ENCODE results near the gene NEK1. TPM values are rescaled to one million over a fixed set of nuclear protein-coding genes. Genes with fewer than 3 reads are reported as not detected.
"Not testable (repeated sequence)": the region's sequence is repeated elsewhere in the genome, so short reads cannot be mapped to it uniquely, and the experiment has no call there.

NEK1 gene
- total RNA-seq, 1 donor: 7.3 TPM

DNA sequence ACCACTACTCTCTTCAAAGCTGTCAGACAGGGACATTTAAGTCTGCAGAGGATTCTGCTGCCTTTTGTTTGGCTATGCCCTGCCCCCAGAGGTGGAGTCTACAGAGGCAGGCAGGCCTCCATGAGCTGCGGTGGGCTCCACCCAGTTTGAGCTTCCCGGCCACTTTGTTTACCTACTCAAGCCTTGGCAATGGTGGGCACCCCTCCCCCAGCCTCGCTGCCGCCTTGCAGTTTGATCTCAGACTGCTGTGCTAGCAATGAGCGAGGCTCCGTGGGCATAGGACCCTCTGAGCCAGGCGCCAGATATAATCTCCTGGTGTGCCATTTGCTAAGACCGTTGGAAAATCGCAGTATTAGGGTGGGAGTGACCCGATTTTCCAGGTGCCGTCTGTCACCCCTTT, 112.5 kb downstream of the NEK1 start:
- DNase-seq (ENCODE audit: low read depth in 2 of 3, low spot score in 2 of 3): not testable (repeated sequence)

DNA sequence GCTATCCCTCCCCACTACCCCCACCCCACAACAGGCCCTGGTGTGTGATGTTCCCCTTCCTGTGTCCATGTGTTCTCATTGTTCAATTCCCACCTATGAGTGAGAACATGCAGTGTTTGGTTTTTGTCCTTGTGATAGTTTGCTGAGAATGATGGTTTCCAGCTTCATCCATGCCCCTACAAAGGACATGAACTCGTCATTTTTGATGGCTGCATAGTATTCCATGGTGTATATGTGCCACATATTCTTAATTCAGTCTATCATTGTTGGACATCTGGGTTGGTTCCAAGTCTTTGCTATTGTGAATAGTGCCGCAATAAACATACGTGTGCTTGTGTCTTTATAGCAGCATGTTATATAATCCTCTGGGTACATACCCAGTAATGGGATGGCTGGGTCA, 118.1 kb downstream of the NEK1 start:
- not testable (repeated sequence) for DNase-seq (ENCODE audit: low read depth in 2 of 3, low spot score in 2 of 3)

DNA sequence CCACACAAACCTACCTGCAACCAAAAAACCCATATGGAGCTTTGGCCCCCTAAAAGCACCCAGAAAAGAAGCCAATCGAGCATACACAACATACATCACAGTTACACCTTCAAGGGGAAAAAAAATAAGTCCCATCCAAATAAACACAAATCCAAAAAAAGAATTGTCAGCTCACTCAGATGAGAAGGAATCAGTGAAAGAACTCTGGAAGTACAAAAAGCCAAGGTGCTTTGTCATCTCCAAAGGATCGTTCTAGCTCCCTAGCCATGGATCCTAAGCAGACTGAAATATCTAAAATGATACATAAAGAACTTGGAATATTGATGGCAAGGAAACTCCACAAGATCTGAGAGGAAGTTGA, 119.2 kb downstream of the NEK1 start:
- no peak for DNase-seq (ENCODE audit: low read depth in 2 of 3, low spot score in 2 of 3)

DNA sequence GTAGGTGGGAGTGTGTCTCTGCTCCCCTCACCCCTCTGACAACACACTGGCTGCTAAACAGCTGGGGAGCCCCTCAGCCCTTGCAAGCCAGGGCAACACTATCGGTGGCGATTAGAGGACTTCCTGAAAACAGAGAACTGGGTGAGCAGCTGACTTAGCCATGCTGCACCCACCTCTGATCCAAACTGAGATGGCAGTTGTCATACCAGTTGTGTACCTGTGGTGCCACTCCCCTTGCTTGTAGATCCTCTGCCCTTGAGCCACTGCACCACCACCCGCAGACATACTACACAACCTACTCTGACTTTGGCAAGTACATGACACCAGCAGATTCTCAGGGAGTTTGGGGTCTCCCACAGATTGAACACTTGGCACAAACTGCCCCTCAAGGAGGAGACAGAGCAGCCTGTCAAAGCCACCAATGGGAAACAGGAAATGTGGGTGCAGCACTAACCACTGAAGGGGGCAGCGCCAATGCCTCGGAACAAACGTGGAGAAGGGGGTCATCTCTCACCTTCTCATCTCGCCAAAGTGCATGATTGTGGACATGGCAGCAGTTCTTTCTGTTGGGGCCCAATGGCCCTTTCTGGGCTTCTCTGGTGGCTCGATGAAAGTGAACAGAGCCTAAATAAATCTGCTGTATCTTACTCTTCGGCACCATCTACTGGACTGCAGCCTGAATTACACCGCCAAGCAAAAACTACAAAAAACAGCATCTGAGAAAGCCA, 119.8 kb downstream of the NEK1 start:
- peak; percentile 4 to 38 (median 10) for DNase-seq (ENCODE audit: low read depth in 2 of 3, low spot score in 2 of 3)

DNA sequence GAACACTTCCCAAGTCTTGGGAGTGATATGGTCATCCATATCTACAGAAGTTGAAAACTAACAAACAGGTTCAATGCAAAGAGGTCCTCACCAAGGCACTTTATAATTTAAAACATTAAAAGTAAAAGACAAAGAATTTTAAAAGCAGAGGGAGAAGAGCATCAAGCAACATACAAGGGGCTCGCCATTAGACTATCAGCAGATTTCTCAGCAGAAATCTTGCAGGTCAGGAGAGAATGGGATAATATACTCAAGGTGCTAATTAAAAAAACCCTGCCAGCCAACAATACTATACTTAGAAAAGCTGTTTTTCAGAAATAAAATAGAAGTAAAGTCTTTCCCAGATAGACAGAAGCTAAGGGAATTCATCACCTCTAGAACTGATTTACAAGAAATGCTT, 121.2 kb downstream of the NEK1 start:
- DNase-seq (ENCODE audit: low read depth in 2 of 3, low spot score in 2 of 3): no peak

DNA sequence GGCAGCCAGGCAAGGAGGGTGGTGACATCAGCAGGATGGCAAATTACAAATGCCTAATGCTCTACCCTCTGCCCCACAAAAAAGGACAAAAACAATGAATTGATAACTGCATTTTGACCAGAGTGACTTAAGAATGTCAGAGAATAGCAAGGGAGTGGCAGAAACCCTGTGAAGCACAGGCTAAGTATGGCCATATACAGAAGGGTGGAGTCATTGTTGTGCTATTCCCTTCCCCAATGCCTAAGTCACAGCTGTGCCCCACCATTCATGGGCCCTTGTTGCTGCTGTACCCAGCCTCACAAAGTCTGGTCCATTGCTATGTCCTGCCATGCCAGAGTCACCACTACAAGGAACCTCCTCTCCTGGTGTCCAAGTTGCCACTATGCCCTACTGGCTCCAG, 123.1 kb downstream of the NEK1 start:
- DNase-seq (ENCODE audit: low read depth in 2 of 3, low spot score in 2 of 3): no peak

DNA sequence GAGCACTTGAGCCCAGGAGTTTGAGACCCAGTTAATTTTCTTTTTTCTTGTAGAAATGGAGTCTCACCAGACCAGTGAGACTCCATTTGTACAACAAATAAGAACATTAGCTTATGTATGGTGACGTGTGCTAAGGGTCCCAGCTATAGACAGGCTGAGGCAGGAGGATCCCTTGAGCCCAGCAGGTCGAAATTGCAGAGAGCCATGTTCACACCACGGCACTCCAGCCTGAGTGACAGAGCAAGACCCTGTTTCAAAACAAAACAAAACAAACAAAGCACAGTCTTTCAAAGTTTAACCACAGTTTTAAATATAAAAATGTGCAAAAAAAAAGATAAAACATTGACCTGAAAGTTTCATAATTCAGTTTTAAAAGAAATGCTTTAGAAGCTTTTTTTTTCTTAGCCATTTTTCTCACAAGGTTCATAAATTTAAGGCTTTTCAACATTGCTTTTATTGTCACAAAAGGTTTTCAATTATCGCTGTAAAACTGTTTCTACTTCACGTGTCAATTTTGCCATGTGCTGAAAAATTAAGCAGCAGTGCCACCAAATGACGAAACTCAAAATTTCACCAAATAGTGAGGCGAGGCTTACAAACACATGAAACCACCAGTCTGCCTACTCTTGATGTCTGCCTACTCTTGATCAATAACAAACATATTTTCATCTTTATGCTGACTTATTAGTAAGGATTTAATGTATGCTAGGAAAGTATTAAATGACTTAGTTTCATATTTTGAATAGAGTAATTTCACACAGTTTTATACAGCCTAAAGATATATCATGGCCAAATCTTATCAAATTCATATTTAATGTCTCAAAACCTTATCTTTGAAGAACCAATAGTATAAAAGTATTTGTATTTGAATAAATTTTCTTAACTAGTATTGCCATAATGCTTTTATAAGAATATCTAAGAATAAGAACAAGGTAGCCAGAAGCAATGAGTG, 126.3 kb downstream of the NEK1 start:
- DNase-seq (ENCODE audit: low read depth in 2 of 3, low spot score in 2 of 3): peak; percentile 1 to 76 (median 42)

DNA sequence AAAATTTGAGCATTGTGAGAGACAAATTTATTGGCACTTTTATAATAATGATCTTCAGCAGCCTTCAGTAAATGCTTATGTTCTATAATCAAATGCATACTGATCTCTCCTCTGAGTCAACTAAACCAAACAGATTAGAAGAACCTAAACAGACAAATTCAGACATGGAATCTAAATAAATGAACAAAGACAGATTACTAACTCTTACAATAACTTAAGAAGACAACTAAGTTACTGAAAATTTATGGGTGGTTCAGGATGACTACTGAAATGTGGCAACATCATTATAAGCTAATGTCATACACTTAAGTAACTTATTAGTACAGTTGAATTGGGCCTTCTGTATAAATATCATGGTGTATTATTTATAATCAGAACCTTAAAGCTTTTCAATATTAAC, 127.3 kb downstream of the NEK1 start:
- no peak for DNase-seq (ENCODE audit: low read depth in 2 of 3, low spot score in 2 of 3)

DNA sequence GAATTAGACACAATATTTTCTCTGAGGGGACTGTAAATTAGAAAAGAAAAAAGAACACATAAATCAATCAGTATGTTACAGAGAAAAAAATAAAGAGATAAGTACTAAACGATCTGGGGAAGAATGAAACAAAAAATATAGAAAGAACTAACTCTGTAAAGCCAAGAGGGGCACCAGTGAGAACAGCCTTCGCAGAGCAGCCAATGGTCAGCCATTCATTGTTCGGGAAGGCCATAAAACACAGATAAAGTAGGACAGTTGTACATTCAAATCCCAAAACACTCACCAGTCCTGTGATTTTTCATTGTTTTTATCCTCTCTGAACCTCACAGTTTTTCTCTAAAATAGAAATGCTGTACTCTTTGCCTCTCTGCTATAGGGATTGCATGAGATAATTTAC, 127.9 kb downstream of the NEK1 start:
- DNase-seq (ENCODE audit: low read depth in 2 of 3, low spot score in 2 of 3): no peak

DNA sequence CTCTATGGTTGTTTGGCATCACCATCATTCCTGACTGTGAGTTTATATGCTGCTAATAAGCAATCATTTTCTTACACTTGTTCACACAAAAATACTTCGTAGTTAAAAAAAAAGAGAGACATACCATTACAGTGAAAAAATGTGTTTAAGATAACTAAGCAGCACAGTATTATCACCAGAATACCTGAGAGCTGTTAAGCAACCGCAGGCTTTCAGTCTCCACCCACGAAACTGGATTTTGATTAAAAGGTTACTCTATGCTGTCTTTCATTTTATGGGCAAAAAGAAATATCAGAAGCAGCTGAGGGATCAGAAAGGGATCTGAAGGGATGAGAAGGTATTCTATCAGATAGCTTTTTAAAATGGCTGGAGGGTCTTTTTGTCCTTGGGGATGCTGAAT, 148.3 kb downstream of the NEK1 start:
- DNase-seq (ENCODE audit: low read depth in 2 of 3, low spot score in 2 of 3): no peak

DNA sequence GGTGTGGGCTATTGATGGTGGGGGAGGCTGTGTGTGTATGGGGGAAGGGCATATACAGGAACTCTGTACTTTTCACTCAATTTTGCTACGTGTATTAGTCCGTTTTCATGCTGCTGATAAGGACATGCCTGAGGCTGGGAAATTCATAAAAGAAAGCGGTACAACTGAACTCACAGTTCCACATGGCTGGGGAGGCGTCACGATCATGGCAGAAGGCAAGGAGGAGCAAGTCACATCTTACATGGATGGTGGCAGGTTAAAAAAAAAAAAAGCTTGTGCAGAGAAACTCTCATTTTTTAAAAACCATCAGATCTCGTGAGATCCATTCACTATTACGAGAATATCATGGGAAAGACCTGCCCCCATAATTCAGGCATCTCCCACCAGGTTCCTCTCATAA, 152.3 kb downstream of the NEK1 start:
- no peak for DNase-seq (ENCODE audit: low read depth in 2 of 3, low spot score in 2 of 3)

DNA sequence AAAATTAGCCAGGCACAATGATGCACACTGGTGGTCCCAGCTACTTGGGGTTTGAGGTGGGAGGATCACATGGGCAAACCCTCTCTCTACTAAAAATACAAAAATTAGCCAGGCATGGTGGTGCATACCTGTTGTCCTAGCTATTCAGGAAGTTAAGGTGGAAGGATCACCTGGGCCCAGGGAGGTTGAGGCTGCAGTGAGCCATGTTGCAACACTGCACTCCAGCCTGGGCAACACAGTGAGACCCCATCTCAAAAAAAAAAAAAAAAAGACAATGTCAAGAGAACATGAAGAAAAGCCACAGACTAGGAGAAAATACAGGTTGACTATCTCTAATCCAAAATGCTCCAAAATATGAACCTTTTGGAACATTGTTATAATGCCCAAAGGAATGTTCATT, 153.8 kb downstream of the NEK1 start:
- no peak for DNase-seq (ENCODE audit: low read depth in 2 of 3, low spot score in 2 of 3)

DNA sequence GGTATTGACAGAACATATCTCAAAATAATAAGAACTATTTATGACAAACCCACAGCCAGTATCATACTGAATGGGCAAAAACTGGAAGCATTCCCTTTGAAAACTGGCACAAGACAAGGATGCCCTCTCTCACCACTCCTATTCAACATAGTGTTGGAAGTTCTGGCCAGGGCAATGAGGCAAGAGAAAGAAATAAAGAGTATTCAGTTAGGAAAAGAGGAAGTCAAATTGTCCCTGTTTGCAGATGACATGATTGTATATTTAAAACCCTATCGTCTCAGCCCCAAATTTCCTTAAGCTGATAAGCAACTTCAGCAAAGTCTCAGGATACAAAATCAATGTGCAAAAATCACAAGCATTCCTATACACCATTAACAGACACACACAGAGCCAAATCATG, 159.7 kb downstream of the NEK1 start:
- not testable (repeated sequence) for DNase-seq (ENCODE audit: low read depth in 2 of 3, low spot score in 2 of 3)

DNA sequence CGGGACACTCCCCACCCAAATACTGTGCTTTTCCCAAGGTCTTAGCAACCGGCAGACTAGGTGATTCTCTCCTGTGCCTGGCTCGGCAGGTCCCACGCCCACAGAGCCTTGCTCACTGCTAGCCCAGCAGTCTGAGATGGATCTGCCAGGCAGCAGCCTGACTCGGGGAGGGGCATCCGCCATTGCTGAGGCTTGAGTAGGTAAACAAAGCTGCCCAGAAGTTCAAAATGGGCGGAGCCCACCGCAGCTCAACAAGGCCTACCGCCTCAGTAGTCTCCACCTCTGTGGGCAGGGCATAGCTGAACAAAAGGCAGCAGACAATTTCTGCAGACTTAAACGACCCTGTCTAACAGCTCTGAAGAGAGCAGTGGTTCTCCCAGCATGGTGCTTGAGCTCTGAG, 163.4 kb downstream of the NEK1 start:
- DNase-seq (ENCODE audit: low read depth in 2 of 3, low spot score in 2 of 3): not testable (repeated sequence)

DNA sequence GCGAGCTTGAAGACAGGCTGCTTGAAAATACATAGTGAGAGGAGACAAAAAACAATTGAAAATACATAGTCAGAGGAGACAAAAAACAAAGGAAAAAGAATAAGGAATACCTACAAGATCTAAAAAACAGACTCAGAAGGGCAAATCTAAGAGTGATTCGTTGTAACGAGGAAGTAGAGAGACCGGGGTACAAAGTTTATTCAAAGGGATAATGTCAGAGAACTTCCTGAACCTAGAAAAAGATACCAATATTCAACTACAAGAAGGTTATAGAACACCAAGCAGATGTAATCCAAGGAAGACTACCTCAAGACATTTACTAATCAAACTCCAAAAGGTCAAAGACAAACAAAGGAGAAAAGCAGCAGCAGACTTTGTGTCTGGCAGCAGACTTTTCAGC, 165.6 kb downstream of the NEK1 start:
- DNase-seq (ENCODE audit: low read depth in 2 of 3, low spot score in 2 of 3): no peak

DNA sequence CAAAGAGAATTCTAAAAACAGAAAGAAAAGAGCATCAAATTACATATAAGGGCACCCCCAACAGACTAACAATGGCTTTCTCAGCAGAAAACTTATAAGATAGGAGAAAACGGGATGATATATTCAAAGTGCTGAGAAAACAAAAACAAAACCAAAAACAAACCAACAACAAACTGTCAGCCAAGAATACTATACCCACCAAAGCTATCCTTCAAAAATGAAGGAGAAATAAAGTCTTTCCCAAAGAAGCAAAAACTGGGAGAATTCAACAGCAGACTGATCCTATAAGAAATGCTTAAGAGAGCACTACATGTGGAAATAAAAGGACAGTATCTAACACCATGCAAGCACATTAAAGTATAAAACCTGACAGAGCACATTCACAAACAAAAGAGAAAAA, 168.6 kb downstream of the NEK1 start:
- DNase-seq (ENCODE audit: low read depth in 2 of 3, low spot score in 2 of 3): peak in 2 of 3 donors; percentile 0 to 20

DNA sequence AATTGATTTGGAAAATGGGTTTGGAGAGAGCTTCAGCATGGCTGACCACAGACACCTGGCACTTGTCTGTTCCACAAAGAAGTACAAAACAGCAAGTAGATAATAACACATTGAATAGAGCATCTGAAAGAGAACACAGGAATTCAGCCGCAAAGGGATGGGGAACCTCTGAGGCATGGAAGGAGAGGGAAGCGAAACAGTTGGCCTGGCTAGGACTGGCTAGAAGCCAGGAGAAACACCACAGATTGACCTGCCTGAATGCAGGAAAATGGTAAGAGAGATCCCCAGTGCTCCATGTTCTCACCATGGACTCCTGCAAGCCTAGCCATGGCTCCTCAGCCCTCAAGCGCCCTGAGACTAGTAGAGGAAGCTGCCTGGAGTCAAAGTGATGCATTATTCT, 171.9 kb downstream of the NEK1 start:
- DNase-seq (ENCODE audit: low read depth in 2 of 3, low spot score in 2 of 3): no peak

DNA sequence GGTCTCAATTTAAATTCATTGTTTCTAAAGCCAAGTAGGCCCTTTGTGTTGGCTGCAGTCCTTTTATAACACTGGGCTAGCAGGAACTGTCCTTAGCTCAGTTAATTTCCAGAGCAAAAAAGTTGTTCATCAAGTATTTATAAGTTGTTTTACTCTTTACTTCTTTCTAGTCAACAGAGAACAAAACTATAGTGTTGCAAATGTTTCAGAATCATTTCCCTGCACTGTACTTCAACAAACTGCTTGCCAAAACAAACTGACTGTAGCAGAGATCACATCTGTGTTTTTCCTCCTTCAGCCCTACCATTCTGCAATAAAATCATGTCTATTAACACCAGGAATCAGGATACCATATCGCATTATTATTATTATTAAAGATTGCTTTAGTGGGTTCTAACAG, 173.1 kb downstream of the NEK1 start:
- DNase-seq (ENCODE audit: low read depth in 2 of 3, low spot score in 2 of 3): no peak

DNA sequence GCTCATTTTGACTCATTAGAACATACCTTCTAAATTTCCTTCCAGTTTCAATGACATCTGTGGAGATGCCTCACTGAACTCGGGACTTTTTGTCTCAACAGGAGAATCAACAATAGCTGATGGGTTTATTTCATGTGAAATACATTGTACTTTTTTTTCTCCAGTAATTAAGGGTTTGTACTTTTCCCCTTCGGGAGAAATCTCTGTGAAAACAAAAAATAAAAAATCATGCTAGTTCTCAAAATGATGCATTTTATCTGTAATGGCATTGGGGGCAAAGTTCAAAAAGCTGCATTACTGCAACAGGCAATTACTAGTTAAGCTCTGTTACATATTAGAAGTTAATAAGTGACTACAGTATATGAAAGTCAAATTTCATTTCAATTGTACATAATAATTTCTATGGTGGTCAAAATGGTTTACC, 174.3 kb downstream of the NEK1 start:
- DNase-seq (ENCODE audit: low read depth in 2 of 3, low spot score in 2 of 3): no peak

DNA sequence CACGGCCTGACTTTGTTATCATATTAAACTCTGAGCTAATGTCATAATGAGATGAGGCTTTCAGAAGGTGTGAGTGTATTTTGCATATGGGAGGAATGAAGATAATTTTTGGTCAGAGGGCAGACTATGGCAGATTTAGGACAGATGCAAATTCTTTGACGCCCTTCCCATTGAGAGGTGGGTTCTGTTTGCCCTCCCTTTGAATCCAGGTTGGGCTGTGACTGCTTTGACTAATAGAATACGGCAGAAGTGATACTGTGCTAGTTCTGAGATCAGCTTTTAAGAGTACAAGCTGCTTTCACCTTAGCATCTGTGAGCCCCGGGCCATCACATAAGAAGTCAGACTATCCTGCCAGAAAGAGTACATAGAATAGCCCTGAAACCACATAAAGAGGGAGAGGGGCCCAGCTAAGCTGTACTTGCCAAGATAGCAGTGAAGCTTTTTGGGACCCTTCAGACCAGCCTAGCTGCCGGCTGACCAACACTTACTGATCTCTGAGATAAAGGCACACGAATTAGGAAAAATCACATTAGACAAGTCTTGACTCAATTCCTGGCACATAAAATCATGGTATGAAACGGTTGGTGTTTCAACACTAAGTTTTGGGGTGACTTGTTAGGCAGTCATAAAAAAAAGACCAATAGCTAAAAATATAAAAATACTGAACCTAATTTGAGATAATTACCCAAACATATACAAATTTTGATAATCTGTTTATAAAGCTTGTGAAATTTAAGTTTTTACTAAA, 174.9 kb downstream of the NEK1 start:
- no peak for DNase-seq (ENCODE audit: low read depth in 2 of 3, low spot score in 2 of 3)

DNA sequence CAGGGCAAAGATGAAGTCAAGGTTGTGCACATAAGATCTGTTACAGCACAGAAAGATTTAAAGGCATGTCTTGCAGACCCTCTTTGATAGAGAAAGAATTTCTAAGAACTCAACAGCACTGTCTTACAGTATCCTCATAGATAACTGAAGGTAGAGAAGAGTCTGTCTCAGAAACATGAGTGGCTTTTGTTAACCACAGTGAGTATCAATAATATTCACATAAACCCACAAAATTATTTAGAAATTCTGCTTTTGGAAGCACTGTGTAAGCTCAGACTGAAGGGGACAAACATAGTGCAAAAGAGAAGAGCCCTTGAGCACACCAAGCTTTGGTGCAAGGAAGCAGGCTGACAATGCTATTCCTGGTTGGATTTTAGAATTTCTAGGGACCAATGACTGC, 175.6 kb downstream of the NEK1 start:
- DNase-seq (ENCODE audit: low read depth in 2 of 3, low spot score in 2 of 3): no peak
